HG03442 (cell line): ENCODE results near the gene NDUFAF5.

Experiments
- ATAC-seq: cut with Tn5 transposase; IDR thresholded peaks from one replicate; pipeline ENCODE4 v1.9.1; 2021; ENCODE audit warnings: mild to moderate bottlenecking, moderate library complexity; ENCODE audit not compliant: unreplicated experiment

The NDUFAF5 gene

DNA sequence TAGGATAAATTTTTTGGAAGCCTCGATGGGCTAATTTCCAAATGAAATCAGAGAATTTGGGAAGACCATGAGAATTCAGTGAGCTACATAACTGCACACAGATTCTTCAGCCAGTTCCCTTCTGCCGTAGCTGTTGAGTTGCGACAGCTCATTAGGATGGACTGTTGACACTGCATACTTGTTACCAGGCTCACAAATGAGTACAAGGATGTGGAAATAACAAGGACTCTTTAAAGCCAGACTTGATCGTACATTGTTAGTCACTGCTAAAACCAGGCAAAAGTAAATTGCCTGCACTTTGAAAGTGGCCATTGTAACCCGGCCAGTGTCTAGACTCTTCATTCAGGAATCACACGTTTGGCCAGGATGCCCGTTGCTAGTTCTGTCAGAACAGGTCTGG is 37.0 kb downstream of the NDUFAF5 start:
- ATAC-seq: no peak

DNA sequence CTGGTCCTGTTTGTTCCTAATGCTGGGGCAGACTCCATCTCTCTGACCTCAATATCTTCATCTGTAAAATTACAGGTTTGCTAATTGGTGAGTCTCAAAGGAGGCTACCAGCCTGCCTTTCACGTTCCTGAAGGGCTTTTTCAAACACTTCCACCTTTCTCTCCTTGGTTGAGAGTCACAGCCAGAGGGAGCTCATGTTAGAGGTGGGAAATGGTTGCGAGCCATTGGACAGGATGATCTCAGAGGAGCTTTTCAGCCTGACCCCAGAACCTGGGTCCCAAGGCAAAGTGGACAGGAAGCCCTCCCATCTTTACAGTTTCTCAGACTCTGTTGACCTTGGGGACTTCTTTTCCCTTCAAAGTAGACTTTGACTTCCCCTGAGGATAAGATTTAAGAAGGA is 37.6 kb downstream of the NDUFAF5 start:
- ATAC-seq: no peak

DNA sequence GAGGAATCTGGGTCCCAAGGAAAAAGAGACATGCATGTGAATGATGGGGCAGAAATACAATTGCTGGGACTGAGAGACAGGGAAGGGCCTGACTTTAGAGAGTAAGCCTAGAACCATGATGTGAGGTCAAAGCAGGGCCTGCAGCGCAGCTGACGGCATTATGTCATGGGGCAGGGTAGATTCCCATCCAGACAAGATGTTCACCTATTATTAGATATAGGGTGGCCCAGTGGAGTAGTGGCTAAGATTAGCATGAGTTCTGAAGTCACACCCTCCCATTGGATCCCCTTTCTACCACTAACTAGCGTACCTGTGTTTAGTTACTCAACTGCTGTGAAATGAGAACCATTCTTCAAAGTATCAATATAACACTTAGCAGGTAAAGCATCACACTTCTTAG is 39.6 kb downstream of the NDUFAF5 start:
- ATAC-seq: no peak

DNA sequence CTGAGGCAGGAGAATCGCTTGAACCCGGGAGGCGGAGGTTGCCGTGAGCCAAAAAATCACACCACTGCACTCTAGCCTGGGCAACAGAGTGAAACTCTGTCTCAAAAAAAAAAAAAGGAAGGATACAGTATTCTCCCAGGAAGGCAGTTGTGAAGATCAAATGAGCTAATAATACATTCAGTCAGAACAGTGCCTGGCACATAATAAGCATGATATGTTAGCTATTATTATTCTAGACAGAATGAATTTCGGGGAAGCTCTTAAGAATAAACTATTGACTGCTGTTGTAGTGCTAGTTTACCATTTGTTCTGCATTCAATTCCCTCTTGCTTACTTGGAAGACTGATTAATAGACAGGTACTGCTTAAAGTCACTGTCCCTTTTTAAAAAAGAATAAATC is 40.6 kb downstream of the NDUFAF5 start:
- no peak for ATAC-seq

DNA sequence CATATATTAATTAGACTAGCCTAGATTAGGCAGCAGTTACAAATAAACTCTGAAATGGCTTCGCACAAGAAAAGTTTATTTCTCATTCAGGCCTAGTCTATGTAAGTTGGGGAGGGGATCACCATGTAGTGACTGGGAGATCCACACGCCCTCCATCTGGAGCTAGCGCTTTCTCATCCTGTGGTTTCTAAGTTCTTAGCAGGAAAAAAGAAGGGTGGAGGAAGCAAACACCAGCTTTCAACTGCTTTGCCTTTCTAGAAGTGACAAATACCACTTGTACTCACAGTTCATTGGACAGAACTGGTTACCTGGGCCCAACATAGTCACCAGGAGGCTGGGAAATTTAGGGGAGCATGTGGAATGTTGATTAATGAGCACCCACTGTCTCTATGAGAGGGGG is 46.6 kb downstream of the NDUFAF5 start:
- ATAC-seq: no peak

DNA sequence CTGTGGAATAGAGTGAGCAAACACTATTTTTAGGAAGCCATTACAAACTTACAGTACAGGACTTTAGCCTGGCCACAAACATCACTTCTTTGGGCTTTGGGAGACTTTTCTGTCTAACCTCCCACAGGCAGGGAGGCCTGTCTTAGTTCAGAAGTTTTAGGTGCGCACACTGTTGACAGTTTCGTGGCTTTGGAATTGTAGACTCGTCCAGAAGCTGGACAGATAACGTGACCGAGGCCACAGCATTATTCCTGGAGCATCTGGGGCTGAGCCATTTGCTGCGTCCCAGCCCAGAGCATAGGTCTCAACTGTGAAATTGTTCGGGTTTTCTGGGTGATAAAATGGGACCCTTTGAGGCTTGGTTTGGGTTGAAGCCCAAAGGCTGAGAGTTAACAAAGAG is 53.8 kb downstream of the NDUFAF5 start:
- ATAC-seq: no peak

DNA sequence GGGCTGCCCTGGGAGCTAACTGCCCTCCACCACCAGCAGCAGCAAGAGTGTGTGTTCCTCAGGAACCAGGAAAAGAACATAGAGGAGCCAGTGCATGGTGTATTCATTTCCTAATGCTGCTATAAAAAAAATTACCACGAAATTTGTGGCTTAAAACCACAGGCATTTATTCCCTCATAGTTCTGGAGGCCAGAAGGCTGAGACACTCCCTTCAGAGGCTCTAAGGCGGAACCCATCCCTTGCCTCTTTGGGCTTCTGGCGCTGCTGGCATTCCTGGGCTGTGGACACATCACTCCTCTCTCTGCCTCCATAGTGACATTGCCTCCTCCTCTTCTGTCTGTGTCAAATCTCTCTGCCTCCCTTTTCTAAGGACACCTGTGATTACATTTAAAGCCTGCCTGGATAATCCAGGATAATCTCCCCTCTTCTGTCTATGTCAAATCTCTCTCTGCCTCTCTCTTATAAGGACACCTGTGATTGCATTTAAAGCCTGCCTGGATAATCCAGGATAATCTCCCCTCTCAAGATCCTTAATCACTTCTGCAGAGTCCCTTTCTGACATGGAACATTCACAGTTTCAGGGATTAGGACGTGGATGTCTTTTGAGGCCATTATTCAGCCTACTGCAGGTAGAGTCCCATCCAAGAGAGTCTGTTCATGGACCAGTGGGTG is 54.7 kb downstream of the NDUFAF5 start:
- no peak for ATAC-seq

DNA sequence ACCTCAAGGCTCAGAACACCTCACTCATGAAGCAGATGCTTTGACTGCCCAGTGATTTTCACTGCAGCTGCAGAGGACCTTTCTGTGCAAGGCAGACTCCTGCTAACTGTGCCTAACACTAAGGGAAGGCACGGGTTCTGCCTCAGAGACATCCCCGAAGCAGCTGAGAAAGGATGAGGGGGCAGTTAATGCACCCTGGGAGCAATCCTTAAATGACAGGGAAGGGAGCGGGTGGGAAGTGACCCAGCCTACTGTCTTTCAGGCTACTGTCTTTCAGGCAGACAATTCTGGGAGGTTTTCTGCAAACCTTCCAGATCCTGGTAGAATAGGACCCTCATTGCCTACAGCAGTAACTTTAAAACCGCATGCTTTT is 55.3 kb downstream of the NDUFAF5 start:
- no peak for ATAC-seq

DNA sequence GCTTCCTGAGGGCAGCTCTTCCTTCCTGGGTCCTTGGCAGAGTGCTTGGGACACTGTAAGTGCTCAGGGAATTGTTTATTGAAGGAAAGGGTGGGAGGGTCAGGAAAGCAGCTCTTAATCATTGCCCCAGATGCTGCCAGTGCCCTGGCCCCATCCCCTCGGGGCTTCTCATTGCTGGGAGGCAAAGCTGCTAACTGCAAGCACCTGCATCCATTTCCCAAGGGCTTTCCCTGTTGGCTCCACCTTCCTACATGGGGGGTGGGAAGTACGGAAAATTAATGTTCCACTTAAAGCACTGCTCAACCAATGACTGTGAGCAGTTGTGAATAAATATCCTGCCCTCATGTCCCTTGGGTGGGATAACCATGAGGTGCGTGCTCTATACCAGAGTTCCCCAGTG is 56.4 kb downstream of the NDUFAF5 start:
- no peak for ATAC-seq

DNA sequence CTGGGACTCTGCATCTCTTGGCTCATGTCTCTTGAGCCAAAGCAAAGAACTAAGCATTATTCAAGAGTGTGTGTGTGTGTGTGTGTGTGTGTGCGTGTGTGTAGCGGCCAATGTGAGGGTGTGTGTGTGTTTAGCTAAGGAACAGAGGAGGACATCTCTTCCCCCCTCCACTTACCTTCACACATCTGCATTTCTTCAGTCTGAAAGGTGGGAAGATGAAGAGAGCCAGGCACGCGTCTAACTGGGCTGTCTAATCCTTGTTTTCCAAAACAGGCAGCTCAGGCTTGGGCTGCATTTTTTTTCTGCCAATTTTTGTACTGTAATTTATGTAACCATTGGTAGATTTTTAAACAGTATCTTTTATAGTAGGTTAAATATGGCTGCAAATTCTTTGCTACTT is 59.5 kb downstream of the NDUFAF5 start:
- ATAC-seq: no peak

DNA sequence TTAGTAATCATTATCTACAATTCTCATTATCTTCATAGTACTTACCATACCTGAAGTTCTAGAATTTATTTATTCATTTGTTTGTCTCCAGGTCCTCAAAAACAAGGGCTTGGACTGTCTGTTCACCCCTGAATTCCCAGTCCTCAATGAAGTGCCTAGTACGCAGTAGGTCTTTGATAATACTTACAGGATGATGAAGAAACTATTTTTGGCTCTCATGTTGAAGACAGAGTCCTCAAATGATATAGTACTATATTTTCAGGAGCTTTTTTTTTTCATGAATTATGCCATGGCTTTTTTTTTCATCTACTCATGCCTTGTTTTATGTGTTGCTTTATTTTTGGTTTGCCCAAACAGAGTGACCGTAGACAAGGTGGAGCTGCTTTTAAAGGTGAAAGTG is 66.5 kb downstream of the NDUFAF5 start:
- no peak for ATAC-seq

DNA sequence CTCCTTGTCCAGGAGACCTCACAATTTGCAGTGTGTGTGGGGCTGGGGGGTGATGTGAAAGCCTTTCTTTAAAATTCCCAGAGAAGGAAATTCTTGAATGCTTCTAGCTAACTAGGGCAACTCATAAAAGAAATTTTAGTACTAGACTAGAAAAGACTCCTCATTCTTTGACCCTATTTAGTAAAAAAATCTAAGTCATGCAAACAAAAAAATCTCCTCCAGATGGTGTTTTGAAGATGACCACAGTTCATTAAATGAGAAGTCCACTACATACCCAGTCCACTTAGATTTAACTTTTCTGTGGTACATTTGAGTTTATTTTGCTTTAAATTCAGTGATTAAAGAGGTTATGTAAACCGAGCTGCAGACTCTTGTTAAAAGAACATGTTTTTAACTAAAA is 67.5 kb downstream of the NDUFAF5 start:
- ATAC-seq: no peak

DNA sequence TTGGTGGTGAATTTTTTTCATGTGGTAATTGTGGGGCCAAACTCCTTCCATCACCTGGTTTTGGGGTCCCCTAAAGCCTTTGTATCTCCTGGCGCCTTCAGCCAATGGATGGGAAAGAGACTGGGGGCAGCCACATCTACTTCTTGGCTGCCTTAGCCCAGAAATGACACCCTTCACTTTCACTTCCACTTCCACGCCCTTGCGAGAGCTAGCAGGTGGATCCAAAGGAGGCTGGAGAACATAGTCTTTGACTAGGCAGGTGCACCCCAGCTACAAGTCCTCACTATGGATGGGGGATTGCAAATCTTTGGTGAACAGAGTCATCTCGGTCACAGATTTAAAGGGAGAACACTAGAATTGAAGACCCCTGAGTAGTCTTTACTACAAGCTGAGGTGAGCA is 70.8 kb downstream of the NDUFAF5 start:
- ATAC-seq: no peak

DNA sequence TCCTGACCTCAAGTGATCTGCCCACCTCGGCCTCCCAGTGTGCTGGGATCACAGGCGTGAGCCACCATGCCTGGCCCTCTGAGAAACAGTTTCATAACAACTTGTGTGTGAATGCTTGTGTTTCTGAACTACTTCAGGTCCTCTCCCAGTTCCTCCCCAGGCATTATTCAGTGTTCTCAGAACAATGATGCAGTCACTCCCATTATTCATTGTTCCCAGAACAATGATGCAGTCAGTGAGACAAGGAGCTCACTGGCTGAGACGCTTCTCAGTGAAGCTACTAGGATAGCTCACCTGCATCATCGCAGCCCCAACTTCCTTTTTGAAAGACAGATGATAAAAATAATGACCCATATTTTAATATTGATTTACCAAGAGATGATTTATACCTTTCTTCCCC is 71.5 kb downstream of the NDUFAF5 start:
- no peak for ATAC-seq

DNA sequence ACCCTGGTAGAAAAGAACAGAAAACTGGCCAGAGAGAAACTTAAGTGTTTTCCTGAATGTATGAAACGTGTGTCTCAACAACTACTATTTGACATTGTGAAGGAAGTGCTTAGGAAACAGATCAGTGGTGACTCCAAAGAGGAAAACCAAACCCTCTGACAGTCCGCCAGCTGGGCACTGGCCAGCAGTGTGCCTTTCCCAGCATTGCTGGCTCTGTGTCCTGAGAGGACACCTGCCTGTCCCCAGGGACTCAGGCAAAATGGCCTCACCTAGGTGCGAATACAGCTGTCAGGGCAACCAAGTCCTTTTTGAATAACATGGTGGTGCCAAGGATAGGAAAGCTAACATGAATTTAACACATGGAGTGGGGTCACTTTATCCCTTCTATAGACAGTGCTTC is 72.5 kb downstream of the NDUFAF5 start:
- ATAC-seq: no peak

DNA sequence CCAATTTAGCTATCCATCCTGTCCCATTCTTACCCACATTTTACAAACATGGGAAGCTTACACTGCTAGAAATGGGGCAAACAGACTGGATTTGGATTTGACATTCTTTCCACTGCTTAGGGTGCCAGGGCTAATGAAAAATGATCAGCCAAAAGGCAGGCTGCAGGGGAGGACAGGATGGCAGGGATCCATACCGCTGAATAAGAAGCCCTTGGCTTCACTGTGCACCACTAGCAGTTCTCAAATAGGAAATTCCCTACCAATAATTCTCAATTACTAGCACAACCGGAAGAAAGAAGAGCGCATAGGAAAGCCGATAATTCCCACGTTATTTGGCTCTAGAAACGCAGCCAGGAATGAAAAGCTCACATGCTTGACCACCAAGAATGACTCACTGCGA is 73.1 kb downstream of the NDUFAF5 start:
- no peak for ATAC-seq

DNA sequence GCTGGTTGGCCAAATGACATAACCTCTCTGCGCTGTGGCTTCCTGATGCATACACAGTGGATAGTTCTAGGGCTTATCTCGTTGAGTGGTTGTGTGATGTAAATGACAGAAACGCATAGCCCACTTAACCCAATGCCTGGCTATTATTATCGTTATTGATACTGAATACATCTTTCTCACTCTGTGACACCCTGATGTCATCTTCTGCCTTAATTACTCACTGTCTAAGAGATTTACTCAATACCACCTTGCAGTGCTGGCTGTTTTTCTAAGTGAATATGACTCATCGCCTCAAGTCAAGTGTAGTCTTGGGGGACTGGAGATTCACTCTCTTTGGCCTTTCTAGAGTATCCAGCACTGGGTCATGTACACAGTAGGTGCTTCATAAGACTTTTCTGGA is 73.6 kb downstream of the NDUFAF5 start:
- no peak for ATAC-seq

DNA sequence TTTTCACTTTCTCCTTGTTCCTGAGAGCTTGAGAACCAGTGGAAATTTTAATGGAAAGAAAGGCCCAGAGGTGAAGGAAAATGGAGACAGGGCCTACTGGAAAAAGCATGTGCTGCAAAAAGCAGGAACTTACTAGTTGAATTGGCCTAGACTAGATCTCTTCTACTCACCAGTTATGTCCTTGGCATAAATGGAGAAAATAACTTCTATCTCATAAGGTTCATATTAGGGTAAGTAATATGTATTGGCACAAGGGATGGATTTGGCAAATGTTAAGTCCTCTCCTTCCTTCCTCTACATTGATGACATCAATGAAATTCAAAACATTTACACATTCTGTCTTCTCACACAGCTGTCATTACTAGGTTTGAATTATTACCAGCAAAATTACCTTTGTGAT is 74.0 kb downstream of the NDUFAF5 start:
- ATAC-seq: no peak

DNA sequence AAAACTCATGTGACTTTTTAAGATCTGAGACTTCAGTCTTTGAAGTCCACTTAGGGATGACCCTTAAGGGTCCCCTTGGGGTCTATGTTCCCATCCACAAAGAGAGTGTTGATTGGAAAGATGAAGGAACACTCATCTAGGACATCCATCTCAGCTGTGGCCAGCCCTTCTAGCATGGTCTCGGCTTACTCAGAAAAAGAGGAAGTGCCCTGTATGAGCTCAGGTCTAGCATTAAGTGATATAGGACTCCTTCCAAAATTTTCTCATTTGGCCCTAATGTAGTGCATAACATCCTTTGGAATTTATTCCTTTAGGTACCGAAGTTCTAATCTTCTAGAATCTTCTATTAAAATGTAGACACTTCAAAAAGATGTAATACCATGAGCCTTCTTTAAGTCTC is 77.4 kb downstream of the NDUFAF5 start:
- ATAC-seq: no peak

DNA sequence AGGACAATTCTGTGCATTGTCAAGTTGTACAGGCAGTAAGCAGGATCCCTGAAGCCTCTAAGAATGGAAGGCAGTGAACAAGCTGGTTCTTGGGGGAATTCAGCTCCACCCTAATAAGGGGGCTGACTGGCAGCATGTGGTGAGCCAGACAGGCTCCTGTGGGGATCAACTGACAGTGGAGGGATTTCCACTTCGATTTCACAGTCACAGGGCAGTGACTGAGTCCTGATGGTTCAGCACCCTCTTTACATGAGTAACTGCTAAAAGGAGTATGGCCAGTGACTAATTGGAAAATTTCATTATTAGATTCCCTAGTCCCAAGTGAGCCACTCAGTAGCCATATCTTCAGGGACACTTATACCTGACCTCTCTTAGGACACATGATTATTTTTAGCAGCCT is 78.4 kb downstream of the NDUFAF5 start:
- no peak for ATAC-seq

DNA sequence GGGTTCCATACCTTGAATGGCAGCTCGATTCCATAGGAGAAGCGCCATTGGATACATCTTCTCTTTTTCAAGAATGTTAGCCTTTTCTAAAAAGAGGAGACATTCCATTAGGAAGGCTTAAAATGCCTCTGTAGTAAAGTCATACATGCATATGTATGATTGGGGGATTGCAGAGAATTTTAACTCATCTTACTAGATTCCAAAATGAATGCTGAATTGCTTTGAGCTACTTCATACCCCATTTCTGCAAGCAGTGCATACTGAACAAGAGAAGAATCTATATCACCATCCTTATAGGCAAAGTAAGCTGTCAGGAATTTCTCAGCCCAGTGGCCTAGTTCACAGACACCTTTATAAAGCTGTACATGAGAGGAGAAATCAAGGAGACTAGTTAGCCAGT is 80.3 kb downstream of the NDUFAF5 start:
- no peak for ATAC-seq

DNA sequence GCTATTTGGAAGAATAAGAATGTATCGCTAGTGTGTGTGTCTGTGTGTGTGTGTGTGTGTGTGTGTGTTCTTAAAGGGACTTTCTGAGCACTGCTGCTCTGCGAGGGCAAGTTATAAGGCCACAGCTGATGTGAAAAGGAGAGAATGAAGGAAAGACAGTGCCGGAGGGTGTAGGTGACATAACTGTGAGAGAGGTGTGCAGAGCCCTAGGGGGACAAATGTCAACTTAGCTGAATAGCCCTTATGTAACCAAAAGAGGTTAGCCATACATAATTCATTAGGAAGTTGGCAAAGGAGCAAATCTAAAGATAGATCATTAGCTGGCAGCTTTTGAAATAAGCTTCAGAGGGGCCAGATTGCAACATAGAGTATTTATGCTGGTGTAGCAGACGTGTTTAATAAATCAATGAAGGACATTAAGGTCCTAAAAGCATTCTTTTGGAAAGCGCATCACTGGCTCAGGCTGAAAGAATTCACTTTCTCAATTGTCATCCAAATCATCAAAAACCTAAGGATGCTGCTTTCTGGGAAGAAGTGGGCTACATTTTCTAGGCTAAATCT is 81.0 kb downstream of the NDUFAF5 start:
- no peak for ATAC-seq

DNA sequence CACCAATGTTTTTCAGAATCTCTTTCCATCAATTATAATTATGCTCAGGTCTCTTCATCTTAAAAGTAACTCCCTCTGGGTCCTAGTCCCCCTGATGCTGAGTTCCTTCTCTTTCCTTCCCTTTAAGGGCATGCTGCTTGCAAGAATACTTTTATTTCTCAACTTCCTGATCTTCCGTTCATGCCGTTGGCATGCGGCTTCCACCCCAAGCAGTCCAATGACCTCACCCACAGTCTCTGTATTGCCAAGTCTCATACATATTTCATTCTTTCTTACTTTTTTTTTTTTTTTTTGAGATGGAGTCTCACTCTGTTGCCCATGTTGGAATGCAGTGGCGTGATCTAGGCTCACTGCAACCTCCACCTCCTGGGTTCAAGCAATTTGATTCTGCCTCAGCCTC is 83.5 kb downstream of the NDUFAF5 start:
- no peak for ATAC-seq
